ENCODE measurements around the gene HES7. TPM values are rescaled to one million over a fixed set of nuclear protein-coding genes. Genes with fewer than 3 reads are reported as not detected.

Gene HES7
- total and polyA plus RNA-seq, 9 donors = 0.11 to 0.97 (median 0.74) TPM; not detected in 2

DNA sequence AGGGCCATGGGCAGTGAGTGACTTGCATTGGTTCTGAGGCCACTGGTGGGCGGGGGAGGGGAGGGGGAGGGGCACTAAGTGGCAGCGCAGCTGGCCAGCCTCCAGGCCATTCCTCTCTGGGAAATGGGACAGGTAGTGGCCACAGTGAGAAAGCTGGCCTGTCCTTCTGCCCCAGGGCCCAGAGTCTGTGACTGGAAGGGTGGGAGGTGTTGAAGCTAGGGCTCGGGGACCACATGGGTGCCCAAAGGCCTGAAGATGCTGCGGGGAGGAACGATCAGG is 36.0 kb downstream of the HES7 start:
- no peak overlapping the region for H3K27ac ChIP-seq
- H3K4me1 ChIP-seq (ENCODE audit: insufficient read depth) = no peaks in the 10 kb centered on the region
- no peak overlapping the region for H3K4me3 ChIP-seq
- no peak for DNase-seq
- no peaks in the 10 kb centered on the region for H3K36me3 ChIP-seq
- TF ChIP-seq EP300 (IDR thresholded peaks at IDR 0.05) (no peak), POLR2A (IDR thresholded peaks at IDR 0.05) (no peak)
- TF ChIP-seq, protein P1, sequence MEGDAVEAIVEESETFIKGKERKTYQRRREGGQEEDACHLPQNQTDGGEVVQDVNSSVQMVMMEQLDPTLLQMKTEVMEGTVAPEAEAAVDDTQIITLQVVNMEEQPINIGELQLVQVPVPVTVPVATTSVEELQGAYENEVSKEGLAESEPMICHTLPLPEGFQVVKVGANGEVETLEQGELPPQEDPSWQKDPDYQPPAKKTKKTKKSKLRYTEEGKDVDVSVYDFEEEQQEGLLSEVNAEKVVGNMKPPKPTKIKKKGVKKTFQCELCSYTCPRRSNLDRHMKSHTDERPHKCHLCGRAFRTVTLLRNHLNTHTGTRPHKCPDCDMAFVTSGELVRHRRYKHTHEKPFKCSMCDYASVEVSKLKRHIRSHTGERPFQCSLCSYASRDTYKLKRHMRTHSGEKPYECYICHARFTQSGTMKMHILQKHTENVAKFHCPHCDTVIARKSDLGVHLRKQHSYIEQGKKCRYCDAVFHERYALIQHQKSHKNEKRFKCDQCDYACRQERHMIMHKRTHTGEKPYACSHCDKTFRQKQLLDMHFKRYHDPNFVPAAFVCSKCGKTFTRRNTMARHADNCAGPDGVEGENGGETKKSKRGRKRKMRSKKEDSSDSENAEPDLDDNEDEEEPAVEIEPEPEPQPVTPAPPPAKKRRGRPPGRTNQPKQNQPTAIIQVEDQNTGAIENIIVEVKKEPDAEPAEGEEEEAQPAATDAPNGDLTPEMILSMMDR (IDR thresholded peaks at IDR 0.05) = no peak
- intact Hi-C loops (cut with DNase I) = no loop called here
- no peaks in the 10 kb centered on the region for H3K9me3 ChIP-seq
- 58 to 62% (median 62%) methylated on average over 5 of the region's 5 CpGs for WGBS, 3 donors
- H3K27me3 ChIP-seq = no peaks in the 10 kb centered on the region

- Histone ChIP-seq H3K4me3 (no peak within 1 kb of the TSS), H3K4me1 (ENCODE audit: insufficient read depth) (no peaks in the 10 kb centered on the region), H3K9me3 (no peaks in the 10 kb centered on the region), H3K27ac (no peak within 1 kb of the TSS), H3K36me3 (no peaks in the 10 kb centered on the region), H3K27me3 (no peaks in the 10 kb centered on the region)
- 77 to 83% (median 80%) methylated on average over 20 of the region's 20 CpGs for WGBS, 3 donors
- no peak for DNase-seq
- TF ChIP-seq POLR2A (IDR thresholded peaks at IDR 0.05) = no peak
- TF ChIP-seq EP300 (IDR thresholded peaks at IDR 0.05) = no peak
- TF ChIP-seq, protein P1 (IDR thresholded peaks at IDR 0.05) = no peak
- intact Hi-C loops (cut with DNase I) = no loop called here
Measured at GRCh38 chr17:8087075-8087951, 36.6 kb downstream of the HES7 start, which contains the start of gene ALOX12B. TSS of gene ALOX12B (minus strand) at chr17:8087716. CDS start at chr17:8087442, 274 bp downstream.

- 87 to 93% (median 88%) methylated on average over 6 of the region's 6 CpGs for WGBS, 3 donors
Measured at GRCh38 chr17:8084250-8084649, 39.7 kb downstream of the HES7 start.

GRCh38 chr17:8082292-8082691 is 41.6 kb downstream of the HES7 start:
- intact Hi-C loops (cut with DNase I) = loop anchor here in 1 of 4 donors (5.0 kb wide), 1 partner anchor 220 kb away; no protein-coding TSS in a partner anchor
- no peaks in the 10 kb centered on the region for H3K27me3 ChIP-seq

More at GRCh38 chr17:8084250-8084649, 39.7 kb downstream of the HES7 start:
- DNase-seq = no peak
- H3K9me3 ChIP-seq = no peaks in the 10 kb centered on the region
- H3K4me1 ChIP-seq (ENCODE audit: insufficient read depth) = peaks cover 4% of the 10 kb centered on the region
- H3K27ac ChIP-seq = no peak overlapping the region
- no peak overlapping the region for H3K4me3 ChIP-seq
- TF ChIP-seq, protein P1 (IDR thresholded peaks at IDR 0.05) = no peak
- TF ChIP-seq POLR2A (IDR thresholded peaks at IDR 0.05) = no peak
- TF ChIP-seq EP300 (IDR thresholded peaks at IDR 0.05) = no peak
- H3K27me3 ChIP-seq = no peaks in the 10 kb centered on the region
- no peaks in the 10 kb centered on the region for H3K36me3 ChIP-seq
- intact Hi-C loops (cut with DNase I) = loop anchor here in 1 of 4 donors (5.0 kb wide), 1 partner anchor 218 kb away; no protein-coding TSS in a partner anchor

More at GRCh38 chr17:8082292-8082691, 41.6 kb downstream of the HES7 start:
- DNase-seq = no peak
- Histone ChIP-seq H3K4me1 (ENCODE audit: insufficient read depth) (peaks cover 5% of the 10 kb centered on the region), H3K36me3 (no peaks in the 10 kb centered on the region), H3K9me3 (no peaks in the 10 kb centered on the region), H3K4me3 (no peak overlapping the region), H3K27ac (no peak overlapping the region)
- TF ChIP-seq EP300 (IDR thresholded peaks at IDR 0.05) (no peak), POLR2A (IDR thresholded peaks at IDR 0.05) (no peak)
- TF ChIP-seq, protein P1 (IDR thresholded peaks at IDR 0.05) = no peak
- 42 to 60% (median 54%) methylated on average over 10 of the region's 10 CpGs for WGBS, 3 donors

Data from ovary (tissue), 9 donors.